ENCODE results near the gene HOMER2.

The HOMER2 gene

DNA sequence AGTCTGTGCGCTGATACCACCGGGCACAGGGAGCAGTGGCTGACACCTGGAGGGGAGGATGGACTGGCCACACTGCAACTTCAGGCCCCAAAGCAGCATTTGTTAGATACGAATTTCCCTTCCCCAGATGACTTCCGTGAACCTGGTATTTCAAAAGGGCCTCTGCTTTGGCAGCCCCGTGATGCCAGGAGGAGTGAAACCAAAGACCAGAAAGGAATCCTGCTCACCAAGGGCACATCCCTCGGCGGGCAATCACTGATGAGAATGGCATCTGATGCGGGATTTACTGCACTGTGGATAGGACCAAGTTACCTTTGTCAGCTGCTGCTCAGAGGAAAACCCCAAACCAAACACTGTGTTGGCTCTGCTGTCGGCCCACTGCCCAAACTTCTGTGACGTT lies 77.6 kb downstream of the HOMER2 start:
- H3F3A ChIP-seq (ENCODE audit: low read depth): no peaks in the 10 kb centered on the region
- H3K27me3 ChIP-seq (ENCODE audit: insufficient read depth, low read length, poor library complexity, severe bottlenecking): no peaks in the 10 kb centered on the region
- H3K9me3 ChIP-seq (ENCODE audit: insufficient read depth, low read depth, low read length): no peaks in the 10 kb centered on the region
- no peak overlapping the region for H2AFZ ChIP-seq (ENCODE audit: low read length)
- TF ChIP-seq, protein P1, sequence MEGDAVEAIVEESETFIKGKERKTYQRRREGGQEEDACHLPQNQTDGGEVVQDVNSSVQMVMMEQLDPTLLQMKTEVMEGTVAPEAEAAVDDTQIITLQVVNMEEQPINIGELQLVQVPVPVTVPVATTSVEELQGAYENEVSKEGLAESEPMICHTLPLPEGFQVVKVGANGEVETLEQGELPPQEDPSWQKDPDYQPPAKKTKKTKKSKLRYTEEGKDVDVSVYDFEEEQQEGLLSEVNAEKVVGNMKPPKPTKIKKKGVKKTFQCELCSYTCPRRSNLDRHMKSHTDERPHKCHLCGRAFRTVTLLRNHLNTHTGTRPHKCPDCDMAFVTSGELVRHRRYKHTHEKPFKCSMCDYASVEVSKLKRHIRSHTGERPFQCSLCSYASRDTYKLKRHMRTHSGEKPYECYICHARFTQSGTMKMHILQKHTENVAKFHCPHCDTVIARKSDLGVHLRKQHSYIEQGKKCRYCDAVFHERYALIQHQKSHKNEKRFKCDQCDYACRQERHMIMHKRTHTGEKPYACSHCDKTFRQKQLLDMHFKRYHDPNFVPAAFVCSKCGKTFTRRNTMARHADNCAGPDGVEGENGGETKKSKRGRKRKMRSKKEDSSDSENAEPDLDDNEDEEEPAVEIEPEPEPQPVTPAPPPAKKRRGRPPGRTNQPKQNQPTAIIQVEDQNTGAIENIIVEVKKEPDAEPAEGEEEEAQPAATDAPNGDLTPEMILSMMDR (conservative IDR thresholded peaks at IDR 0.05; ENCODE audit: low read length): no peak
- no peak for TF ChIP-seq EZH2phosphoT487 (IDR thresholded peaks at IDR 0.05; ENCODE audit: borderline replicate concordance)
- no peak overlapping the region for H3K4me3 ChIP-seq (ENCODE audit: low read length, poor library complexity, severe bottlenecking)
- no peak overlapping the region for H3K4me2 ChIP-seq (ENCODE audit: low read depth, low read length, poor library complexity, severe bottlenecking)
- H3K36me3 ChIP-seq (ENCODE audit: insufficient read depth, low read length): no peaks in the 10 kb centered on the region
- H3K9me2 ChIP-seq (replicated peaks; ENCODE audit: low read depth, low read length): no peaks in the 10 kb centered on the region
- H3K9ac ChIP-seq (ENCODE audit: low read depth, low read length, poor library complexity, severe bottlenecking): no peak overlapping the region
- H3K79me2 ChIP-seq (ENCODE audit: insufficient read depth, low read length): no peaks in the 10 kb centered on the region
- H3K4me1 ChIP-seq (ENCODE audit: insufficient read depth, low read length, poor library complexity, severe bottlenecking): peaks cover 7% of the 10 kb centered on the region
- no peaks in the 10 kb centered on the region for H4K20me1 ChIP-seq (ENCODE audit: insufficient read depth, low read length, poor library complexity, severe bottlenecking)

DNA sequence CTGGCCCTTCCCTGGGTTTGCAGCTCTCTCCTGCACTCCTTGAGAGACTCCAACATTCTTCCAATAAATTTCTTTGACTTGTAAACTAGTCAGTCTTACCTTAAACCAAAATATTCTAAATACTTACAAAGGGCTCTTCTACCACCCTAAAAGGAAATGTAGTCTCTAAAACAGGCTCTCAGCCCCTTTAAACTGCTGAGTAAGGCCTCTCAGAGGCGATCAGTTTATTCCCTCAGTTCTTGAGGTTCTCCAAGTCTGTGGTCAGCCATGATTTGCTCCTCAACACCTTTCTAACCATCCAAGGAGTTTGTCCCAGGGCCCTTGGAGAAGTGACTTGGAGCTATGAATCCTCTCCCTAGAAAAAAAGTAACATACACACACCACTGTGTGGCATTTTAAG lies 78.3 kb downstream of the HOMER2 start:
- Histone ChIP-seq H2AFZ (ENCODE audit: low read length) (no peak overlapping the region), H3K9me2 (replicated peaks; ENCODE audit: low read depth, low read length) (no peaks in the 10 kb centered on the region), H3K27me3 (ENCODE audit: insufficient read depth, low read length, poor library complexity, severe bottlenecking) (no peaks in the 10 kb centered on the region), H4K20me1 (ENCODE audit: insufficient read depth, low read length, poor library complexity, severe bottlenecking) (no peaks in the 10 kb centered on the region), H3F3A (ENCODE audit: low read depth) (no peaks in the 10 kb centered on the region), H3K4me1 (ENCODE audit: insufficient read depth, low read length, poor library complexity, severe bottlenecking) (peaks cover 7% of the 10 kb centered on the region), H3K4me2 (ENCODE audit: low read depth, low read length, poor library complexity, severe bottlenecking) (no peak overlapping the region), H3K9me3 (ENCODE audit: insufficient read depth, low read depth, low read length) (no peaks in the 10 kb centered on the region), H3K9ac (ENCODE audit: low read depth, low read length, poor library complexity, severe bottlenecking) (no peak overlapping the region), H3K4me3 (ENCODE audit: low read length, poor library complexity, severe bottlenecking) (no peak overlapping the region), H3K79me2 (ENCODE audit: insufficient read depth, low read length) (no peaks in the 10 kb centered on the region), H3K36me3 (ENCODE audit: insufficient read depth, low read length) (no peaks in the 10 kb centered on the region)
- TF ChIP-seq EZH2phosphoT487 (IDR thresholded peaks at IDR 0.05; ENCODE audit: borderline replicate concordance): no peak
- TF ChIP-seq, protein P1 (conservative IDR thresholded peaks at IDR 0.05; ENCODE audit: low read length): no peak

DNA sequence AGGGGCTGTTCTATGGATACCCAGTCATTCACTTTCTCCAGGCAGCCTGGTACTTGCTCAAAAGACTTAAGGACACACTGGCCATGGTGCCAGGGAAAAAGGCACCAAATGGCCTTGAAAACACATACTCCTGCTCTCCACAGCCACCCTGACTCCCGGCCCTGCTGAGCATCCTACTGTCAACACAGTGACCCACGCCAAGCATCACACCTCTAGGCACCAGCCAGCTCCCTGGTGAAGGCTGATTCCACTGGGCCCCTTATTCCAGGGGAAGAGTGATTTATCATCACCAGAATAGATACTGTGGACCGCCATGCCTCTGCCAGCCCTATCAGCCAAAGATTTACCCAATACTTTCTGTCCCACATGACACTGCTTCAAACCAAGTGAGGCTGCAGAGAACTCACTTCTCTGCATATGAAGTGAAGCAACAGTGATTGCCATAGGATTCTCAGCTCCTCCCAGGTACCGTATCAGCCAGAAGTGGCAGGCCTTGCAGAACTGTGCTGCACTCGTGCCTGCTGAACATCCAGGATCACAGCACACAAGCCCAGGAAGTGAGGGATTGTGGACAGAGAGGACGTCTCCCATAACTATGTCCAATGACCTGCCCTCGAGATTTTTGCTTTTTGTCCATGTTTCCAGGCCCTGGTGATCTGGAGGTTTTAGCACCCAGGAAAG lies 79.4 kb downstream of the HOMER2 start:
- H3K4me1 ChIP-seq (ENCODE audit: insufficient read depth, low read length, poor library complexity, severe bottlenecking): peaks cover 7% of the 10 kb centered on the region
- H3K27me3 ChIP-seq (ENCODE audit: insufficient read depth, low read length, poor library complexity, severe bottlenecking): no peaks in the 10 kb centered on the region
- no peaks in the 10 kb centered on the region for H3K79me2 ChIP-seq (ENCODE audit: insufficient read depth, low read length)
- H4K20me1 ChIP-seq (ENCODE audit: insufficient read depth, low read length, poor library complexity, severe bottlenecking): no peaks in the 10 kb centered on the region
- no peak overlapping the region for H2AFZ ChIP-seq (ENCODE audit: low read length)
- H3K4me2 ChIP-seq (ENCODE audit: low read depth, low read length, poor library complexity, severe bottlenecking): no peak overlapping the region
- H3K9me2 ChIP-seq (replicated peaks; ENCODE audit: low read depth, low read length): no peaks in the 10 kb centered on the region
- no peak overlapping the region for H3K9ac ChIP-seq (ENCODE audit: low read depth, low read length, poor library complexity, severe bottlenecking)
- no peaks in the 10 kb centered on the region for H3K36me3 ChIP-seq (ENCODE audit: insufficient read depth, low read length)
- no peaks in the 10 kb centered on the region for H3F3A ChIP-seq (ENCODE audit: low read depth)
- H3K9me3 ChIP-seq (ENCODE audit: insufficient read depth, low read depth, low read length): no peaks in the 10 kb centered on the region
- TF ChIP-seq, protein P1 (conservative IDR thresholded peaks at IDR 0.05; ENCODE audit: low read length): no peak
- no peak for TF ChIP-seq EZH2phosphoT487 (IDR thresholded peaks at IDR 0.05; ENCODE audit: borderline replicate concordance)
- no peak overlapping the region for H3K4me3 ChIP-seq (ENCODE audit: low read length, poor library complexity, severe bottlenecking)

Measured in Loucy (cell line).